ENCODE measurements around the gene PLCH1.

PLCH1 gene

GRCh38 chr3:155455765-155456164 lies 289.1 kb downstream of the PLCH1 start:
- DNase-seq = no peak

GRCh38 chr3:155453512-155453911 lies 291.4 kb downstream of the PLCH1 start:
- no peak for DNase-seq

- DNase-seq = peak; percentile 38
Measured at GRCh38 chr3:155449613-155450267, 295.1 kb downstream of the PLCH1 start.

- DNase-seq = no peak
Measured at GRCh38 chr3:155448531-155448930, 296.3 kb downstream of the PLCH1 start.

GRCh38 chr3:155446366-155446765 lies 298.5 kb downstream of the PLCH1 start:
- no peak for DNase-seq

- no peak for DNase-seq
Measured at GRCh38 chr3:155444771-155445170, 300.1 kb downstream of the PLCH1 start.

GRCh38 chr3:155443815-155444214 lies 301.1 kb downstream of the PLCH1 start:
- DNase-seq = peak; percentile 13

GRCh38 chr3:155442072-155442471 lies 302.8 kb downstream of the PLCH1 start:
- DNase-seq = peak; percentile 30

- no peak for DNase-seq
Measured at GRCh38 chr3:155441506-155441905, 303.4 kb downstream of the PLCH1 start.

- no peak for DNase-seq
Measured at GRCh38 chr3:155441026-155441425, 303.8 kb downstream of the PLCH1 start.

- DNase-seq = peak; percentile 47
Measured at GRCh38 chr3:155435821-155436220, 309.1 kb downstream of the PLCH1 start.

GRCh38 chr3:155431856-155432570 lies 312.9 kb downstream of the PLCH1 start:
- no peak for DNase-seq

GRCh38 chr3:155428563-155428962 lies 316.3 kb downstream of the PLCH1 start:
- peak; percentile 69 for DNase-seq

- no peak for DNase-seq
Measured at GRCh38 chr3:155426524-155427230, 318.2 kb downstream of the PLCH1 start.

GRCh38 chr3:155425396-155425795 lies 319.5 kb downstream of the PLCH1 start:
- no peak for DNase-seq

GRCh38 chr3:155424323-155424710 lies 320.6 kb downstream of the PLCH1 start:
- no peak for DNase-seq

- DNase-seq = no peak
Measured at GRCh38 chr3:155423526-155424322, 321.1 kb downstream of the PLCH1 start.

GRCh38 chr3:155420881-155421486 lies 323.9 kb downstream of the PLCH1 start:
- no peak for DNase-seq

GRCh38 chr3:155420406-155420805 lies 324.5 kb downstream of the PLCH1 start:
- DNase-seq = peak; percentile 69

- peak; percentile 71 for DNase-seq
Measured at GRCh38 chr3:155418407-155418806, 326.5 kb downstream of the PLCH1 start.

- no peak for DNase-seq
Measured at GRCh38 chr3:155417119-155417517, 327.8 kb downstream of the PLCH1 start.

GRCh38 chr3:155416500-155417118 lies 328.3 kb downstream of the PLCH1 start:
- DNase-seq = peak; percentile 87

All from fibroblast of skin of back (primary cell).